HG02938 (cell line): ENCODE results near the gene MAT1A.

Experiments used
- ATAC-seq: cut with Tn5 transposase; IDR thresholded peaks from one replicate; pipeline ENCODE4 v1.9.1; 2021; ENCODE audit warnings: mild to moderate bottlenecking, moderate library complexity; ENCODE audit not compliant: unreplicated experiment

Gene MAT1A

DNA sequence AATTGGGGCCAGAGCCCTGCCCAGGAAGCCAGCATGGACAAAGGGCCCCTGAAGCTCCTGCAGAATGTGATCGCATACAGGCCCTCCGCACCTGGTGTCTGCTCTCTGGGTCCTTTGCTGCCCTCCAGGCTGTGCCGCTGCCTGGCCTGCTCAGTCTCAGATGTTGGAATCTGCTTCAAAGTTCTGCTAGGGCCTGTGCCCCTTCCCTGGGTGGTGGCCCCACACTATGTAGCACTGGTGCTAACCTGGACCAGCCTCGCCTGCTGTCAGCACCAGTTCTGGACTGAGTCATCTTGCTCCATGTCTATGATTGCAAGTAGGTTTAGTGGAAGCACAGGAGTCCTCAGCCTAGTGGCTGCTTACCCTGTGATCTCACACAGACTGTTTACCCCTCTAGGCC lies 6.3 kb downstream of the MAT1A start:
- no peak for ATAC-seq

DNA sequence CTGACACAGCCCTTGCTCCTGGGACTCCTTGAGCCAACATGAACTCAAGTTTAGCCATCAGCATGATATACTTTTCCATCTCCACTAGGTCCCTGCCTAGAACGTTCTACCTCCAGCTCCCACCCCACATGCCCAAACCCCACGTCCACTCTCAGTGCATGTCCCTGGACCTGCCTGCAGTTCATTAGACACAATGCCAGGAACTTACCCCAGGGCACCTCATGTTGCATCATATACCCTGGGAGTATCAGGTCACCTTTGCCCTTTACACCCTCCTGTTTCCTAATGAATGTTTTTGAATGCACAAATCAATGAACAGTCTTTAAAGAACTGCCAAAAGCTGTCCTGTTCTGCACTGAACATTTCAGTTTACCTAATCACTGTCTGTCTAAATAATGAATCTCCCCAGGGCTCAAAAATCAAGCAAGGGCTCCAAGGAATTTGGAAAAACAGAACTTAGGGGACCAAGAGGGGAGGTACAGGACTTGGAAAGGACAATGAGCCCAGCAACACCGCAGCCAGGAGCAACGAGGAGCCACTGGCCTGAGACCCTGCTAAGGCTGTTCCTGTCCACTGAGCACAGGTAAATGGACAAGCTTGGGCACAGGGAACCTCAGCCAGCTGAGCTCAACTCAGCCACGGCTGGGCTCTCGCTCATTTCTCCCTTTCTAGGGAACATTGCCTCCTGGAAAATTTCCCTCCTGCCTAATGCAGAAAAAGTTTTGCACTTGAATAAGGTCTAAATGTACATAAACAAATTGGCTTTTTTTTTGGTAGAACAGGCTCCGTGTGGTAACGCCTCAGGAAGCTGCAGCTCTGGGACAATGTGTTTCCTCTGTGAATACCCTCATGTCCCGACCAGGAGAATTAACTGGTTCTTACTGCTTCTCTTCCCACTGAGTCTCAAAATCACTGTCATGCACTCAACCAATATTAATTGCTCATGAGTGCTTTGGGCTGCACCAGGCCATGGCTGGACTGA lies 7.4 kb downstream of the MAT1A start:
- no peak for ATAC-seq

DNA sequence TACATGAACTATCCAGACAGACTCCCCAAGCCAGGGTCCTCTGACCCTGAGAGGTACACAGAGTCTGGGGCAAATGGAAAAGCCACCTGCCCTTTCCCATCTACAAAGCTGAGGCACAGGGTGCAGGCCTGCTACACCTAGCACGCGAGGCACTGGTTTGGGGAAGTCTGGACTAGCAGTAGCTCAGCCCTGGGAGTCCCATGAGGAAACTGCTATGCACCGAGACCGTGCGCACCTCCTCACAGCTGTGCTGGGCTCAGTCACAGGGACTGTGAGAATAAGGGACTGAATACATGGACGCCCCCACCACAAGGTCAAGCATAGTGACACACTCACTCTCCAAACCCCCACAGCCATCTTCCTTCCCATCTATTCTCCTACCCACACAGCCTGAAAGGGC lies 8.2 kb downstream of the MAT1A start:
- ATAC-seq = no peak

DNA sequence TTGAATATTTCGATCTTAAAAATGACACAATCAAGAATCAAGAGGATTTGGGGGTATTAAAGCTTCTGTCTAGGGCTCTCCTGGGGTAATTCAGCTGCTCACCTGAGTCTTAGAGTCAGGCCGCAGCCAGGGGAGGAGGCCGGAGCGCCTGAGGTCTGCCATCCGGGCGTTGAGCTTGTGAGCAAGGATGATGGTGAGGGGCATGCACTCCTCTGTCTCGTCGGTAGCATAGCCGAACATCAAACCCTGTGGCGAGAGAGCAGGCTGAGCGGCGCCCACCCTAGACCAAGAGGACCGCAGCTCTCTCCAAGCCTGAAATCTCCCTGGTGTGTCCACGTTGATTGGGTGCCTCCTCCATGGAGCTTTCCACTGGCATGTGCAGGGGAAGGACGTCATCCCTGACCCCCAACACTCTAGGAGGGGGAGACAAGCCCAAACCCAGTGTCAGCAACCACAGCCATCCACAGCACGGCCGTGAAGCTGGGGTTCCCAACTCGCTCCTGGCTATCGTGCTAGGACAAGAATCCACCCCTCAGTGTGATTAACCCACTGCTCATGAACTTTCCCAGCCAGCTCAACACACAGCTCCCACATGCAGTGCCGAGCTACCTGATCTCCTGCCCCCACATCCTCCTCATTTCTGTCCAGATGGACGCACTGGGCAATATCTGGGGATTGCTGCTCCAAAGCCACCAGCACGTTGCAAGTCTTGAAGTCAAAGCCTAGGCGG lies 9.2 kb downstream of the MAT1A start:
- no peak for ATAC-seq

DNA sequence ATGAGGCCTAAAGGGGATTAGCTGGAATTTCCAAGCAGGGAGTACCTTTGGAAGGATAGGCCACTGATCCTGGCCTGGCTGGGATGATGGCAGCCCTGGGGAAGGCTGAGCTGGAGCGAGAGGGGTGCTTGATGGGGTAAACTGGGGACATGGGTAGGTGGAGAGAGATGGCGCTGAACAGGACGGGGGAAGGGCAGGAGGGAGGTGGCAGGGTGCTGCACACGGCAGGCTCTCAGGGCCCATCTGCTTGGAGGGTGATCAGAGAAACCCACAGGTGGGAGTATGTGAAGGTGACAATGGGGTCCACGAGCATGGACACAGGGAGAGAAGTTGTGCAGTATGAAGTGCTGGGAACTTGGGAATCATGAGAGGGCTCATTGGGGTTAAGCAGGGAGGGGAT lies 10.3 kb downstream of the MAT1A start:
- no peak for ATAC-seq

DNA sequence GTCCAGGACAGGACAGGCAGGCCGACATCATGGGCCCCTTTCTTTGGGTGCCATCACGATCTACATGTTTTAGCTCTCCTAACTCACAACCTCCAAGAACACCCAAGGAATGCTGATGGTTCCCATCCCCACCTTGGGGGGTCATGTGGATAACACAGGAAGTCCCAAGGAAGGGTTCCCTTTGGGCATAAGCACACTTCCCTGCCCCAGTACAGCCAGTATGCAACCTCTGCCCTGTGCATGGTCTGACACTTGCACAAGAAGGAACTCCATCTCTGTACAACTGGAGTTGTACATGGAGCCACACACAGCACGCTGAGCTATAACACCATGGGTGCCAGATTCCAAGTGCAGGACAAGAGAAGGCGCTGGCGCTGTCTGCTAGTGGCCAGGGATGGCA lies 11.0 kb downstream of the MAT1A start:
- no peak for ATAC-seq

DNA sequence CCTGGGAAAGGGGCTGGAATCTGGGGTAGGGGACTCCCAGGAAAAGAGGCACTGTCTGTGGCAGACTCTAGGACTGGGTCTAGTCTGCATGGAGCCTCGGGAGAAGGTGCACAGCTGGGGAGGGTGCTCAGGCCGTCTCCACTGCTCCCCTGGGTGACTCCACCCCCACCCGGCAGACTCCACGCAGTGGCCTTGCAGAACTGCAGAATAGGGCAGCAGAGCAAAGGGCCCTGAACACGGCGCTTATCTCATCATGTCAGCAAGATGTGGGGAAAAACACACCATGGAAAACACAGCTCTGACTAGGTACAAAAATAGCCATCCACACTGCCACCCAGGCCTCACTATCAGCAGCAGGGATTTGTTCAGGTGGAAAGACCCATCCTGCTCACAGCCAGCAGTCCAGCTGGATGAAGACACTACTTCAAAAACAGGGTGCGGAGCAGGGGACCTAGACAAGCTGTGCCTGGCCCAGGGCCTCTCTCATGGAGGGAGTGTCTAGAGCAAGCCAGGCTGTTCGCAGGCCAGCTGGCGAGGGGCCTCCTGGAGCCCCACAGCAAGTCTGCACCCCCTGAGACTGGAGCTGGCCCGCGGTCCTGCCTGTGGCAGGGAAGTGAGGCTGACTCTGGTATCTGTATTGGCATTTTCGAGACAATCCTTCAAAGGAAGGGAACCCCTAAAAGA lies 11.7 kb downstream of the MAT1A start:
- ATAC-seq = no peak

DNA sequence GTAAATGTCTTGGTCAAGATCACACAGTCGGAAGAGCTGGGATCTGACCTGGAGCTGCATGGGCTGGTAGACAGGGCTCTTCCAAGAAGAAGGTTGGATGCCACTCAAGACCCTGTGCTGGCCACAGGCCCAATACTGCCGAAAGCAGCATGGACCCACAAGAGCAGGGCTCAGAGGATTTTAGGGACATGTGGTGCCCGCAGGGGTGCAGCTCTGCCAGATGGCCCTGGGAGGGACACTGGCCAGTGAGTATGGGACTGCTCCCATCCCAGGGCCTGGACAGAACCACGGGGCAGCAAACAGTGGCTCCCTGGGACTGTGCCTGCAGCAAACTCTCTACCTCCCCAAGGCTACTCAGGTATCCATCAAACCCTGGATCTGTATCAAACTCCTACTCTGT lies 12.4 kb downstream of the MAT1A start:
- ATAC-seq = no peak

DNA sequence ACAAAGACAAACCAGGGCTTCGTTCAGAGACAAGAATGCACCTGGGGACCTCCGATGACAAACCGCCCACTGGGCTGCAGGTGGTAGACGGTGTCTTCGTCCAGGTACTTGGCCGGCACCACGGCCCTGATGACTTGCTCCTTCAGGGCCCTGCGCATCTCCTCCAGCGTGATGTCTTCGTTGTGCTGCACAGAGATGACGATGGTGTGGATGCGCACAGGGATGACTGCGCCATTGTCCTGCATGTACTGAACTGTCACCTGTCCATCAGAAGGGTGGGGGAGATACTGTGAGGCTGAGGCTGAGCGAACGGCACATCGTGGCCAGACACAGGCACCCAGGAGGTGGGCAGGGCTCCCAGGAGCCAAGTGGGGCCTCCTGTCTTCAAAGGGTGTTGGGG lies 13.1 kb downstream of the MAT1A start:
- ATAC-seq = no peak

DNA sequence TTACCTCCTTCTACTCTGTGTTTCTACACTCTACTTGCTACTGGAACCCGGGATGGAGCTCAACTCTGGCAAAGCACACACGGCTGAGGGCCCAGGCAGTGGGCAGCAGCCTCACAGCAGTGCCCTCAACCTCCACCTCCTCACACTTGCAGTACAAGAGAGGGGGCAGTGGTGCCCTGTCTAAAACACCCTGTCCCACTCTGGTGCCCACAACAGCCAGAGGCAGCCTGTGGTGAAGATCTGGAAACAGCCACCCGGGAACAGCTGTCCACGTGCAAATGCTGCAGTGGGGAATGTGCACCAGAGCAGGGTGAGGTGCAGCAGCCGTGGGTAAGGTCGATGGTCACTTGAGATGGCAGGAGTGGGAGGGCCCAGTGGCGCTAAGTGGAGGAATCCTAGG lies 13.7 kb downstream of the MAT1A start:
- ATAC-seq = no peak

DNA sequence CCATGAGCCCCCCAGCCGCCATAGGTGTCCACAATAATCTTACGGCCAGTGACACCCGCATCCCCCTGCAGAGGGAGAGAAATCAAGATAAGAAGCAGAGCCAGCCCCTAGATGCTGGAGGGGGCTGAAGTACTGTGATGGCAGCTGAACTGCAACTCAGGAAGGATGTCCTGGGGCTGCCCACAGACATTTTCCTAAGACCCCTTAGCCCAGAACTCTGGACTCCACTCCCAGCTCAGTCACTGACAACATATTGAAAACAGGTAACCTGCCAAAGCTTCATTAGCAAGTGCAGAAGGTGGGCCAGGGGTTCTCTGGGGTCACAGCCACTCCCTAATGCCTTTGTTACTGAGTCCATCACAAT lies 14.3 kb downstream of the MAT1A start:
- ATAC-seq = no peak

DNA sequence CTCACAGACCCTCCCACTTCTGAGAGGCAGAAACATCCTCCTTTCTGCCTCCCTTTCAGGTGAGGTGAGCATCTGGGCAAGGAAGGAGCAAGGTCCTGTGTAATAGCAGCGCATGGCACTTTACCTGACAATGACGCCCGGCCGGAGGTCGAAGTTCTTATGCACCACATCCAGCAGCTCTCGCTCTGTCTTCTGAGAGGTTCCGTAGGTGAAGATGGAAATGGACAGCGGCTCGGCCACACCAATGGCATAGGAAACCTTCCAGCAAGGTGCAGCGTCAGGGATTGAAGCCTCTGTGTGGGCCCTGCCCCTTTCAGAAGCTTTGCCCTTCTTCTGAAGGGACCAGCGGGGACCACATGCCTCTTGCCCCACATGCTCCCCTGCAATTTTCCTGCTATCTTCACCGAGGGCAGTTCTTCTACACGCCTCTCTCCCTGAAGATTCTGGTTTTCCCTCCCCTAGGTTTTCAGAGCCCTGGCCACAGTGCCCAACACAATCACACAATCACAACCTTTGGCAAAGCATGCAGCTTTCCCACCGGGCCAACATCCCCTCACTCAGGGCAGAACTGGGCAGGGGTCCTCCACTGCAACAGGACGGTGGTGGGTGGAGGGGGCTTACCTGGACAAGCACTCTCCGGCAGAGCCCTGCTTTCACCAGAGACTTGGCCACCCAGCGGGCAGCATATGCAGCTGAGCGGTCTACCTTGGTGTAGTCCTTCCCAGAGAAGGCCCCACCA lies 14.9 kb downstream of the MAT1A start:
- no peak for ATAC-seq

DNA sequence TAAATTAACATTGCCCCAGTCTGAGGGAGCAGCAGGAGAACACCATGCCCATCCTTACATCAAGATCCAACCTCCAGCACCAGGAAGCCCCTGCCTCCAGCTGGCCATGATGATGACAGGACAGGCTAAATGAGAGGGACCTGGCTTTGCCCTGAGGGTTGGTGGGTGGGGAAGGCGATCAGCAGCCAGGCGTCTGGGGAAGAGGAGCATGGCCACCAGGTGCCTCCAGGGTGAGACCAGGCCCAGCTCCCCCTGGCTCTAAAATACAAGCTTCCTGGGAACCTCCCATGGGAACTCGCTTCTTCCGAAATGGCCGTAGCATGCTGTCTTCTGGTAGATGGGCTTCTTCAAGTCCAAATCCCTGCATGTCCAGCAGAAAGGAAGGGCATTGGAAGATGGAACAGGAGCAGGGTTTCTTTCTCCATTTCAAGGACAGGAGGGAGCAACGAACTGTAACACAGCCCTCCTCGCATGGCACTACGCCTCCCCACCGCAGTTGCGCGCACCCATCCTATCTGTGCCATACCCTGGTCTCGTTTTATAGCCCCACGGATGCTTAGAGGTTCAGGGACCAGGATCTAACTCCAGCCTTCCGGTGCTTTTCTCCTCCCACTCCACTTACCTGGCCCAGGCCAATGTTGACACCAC lies 15.8 kb downstream of the MAT1A start:
- no peak for ATAC-seq

DNA sequence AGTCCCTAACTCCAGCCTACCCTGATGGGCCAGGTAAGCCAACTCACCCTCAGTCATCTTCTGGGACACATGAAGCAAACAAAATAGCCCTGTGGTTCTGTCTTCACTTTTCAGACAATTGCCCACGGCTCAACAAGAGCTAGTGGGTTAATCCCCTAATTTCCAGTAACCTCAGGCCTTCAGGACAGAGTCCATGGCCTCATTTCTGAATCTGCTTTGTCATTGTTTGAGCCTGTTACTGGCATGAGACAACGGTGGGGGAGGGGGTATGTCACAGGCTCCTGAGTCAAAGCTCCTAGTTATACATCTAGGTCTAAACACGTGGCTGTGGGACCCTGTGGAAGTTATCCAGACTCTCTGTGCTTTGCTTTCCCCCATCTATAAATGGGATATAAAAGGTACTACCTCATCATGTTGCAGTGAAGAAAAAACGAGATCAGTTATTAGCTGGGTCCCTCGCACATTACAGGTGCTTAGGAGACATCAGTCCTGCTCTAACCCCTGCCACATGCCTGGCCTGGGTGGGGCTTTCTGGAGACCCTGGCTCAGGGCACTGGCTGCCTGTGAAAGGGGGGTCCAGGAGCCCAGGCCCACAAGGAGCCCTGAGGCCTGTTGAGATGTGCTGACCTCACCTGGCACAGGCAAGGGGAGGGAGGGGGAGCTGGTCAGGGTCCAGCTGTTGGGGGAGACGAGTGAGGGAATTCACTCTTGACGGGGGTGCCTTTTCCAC lies 16.5 kb downstream of the MAT1A start:
- ATAC-seq = no peak

DNA sequence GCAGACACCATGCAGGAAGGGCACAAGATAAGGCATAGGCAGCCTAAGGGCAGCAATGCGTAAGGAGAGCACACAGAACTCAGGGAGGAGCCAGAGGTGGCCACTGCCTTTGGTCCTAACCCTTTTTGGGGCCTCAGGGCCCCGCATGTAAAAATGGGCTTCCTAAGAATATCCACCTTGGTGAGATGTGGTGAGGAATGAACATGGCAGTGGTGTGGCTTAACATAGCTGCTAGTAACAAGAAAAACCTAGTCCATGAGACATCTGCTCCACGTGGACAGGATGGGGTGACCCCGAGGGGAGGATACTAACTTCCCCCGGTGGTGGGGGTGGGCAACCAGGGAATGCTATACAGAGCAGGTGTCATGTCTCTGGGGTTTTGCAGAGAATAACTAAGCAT lies 18.0 kb downstream of the MAT1A start:
- ATAC-seq = no peak

DNA sequence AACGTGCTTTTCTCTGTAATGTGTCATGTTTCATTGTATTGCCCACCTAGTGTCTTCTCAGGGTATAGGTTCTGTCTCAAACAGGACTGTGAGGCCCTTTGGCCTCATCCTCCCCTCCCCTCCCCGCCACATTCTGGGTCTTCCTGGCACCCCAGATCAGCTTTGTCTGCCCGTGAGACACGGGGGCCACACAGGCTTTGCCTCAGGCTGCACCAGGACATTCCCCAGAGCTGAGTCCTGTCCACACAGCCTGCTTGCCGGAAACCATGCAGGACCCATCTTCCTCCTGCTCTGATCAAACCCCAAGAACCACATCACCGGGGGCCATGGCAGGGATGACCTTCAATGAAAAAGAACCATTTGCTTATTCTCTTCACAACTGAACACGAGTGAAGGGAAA lies 18.6 kb downstream of the MAT1A start:
- ATAC-seq = no peak

DNA sequence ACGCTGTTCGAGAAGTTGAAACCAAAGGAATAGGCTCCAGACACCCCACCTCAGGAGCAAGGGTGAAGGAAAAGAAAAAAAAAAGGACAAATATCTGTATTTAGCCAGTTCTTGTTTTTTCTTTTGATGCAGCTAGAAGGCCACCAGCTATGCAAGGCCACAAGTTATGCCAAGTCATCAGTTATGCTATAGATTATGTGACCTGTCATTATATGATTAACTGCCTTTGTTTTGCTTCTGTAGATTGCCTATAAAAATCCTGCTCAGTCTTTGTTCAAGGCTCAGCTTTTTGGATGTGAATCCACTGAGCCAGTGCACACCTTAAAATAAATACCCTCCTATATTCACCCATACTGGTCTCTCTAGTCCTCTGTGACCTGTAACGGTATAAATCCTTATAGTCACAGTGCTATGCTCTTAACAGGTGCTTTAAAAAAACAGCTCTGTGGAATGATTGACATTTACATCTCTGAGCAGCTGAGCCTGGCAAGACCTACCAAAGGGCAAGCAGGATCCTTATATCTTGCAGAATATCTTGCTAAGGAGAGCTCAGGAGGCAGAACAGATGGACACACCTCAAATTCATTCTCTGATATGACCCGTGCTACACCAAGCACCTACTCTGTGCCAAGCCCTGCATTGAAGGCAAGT lies 20.4 kb downstream of the MAT1A start:
- no peak for ATAC-seq

DNA sequence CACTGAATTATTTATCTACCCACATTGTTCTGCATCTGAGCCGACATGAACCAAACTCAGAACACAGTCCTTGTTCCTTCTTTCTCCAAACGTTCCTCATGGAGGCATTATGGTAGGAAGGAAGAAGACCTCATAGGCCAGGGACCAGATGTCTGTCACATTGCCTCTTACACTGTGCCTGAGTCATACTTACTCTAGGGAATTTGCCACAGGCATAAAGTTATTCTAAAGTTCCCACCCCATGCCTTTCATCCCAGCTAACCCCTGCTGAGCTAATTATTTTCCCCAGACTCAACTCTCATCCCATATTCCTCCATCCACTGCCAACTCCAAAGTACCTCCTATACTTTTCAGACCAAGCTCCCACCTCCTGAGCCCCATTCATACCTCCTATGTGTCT lies 21.2 kb downstream of the MAT1A start:
- no peak for ATAC-seq

DNA sequence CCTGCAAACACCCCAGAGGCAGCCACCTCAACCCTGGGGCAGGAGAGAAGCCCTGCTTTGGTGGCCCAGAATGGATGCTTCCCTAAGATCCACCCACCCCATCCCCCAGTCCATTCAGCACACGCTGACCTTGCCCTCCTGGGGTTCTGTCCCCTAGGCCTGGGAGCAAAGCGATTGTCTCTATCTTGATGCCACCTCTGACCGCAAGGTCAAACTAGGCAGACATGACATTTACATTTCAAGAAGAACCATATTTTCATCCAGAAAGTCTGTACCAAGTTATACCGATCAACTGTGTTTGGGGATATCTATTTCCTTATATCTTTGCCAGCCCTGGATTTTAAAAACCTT lies 23.0 kb downstream of the MAT1A start:
- ATAC-seq = no peak
